ENCODE measurements around the gene KRT17.
"Not testable (repeated sequence)": the region's sequence is repeated elsewhere in the genome, so short reads cannot be mapped to it uniquely, and the experiment has no call there.

The KRT17 gene

DNA sequence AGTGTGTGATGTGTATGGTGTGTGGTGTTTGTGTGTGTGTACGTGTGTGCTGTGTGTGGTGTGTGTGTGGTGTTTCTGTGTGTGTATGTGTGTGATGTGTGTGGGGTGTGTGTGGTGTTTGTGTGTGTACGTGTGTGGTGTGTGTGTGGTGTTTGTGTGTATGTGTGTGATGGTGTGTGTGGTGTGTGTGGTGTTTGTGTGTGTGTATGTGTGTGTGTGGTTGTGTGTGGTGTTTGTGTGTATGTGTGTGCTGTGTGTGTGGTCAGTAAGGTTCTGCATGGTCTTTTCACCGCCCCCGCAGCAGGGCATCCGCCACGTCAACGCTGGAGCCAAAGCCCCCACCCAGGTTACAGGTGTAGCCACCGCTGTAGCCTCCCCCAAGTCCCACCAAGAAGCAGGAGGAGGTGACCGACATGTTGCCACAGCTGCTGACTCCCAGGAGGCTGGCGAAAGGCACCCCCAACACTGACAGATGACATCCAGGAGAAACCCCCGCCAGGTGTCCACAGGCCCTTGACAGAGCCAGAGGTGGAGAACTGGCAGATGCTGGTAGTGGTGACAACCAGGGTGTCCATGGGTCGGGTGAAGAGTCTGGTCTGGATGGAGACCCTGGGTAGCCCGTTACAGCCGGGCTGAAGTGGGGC lies 9.3 kb upstream of the KRT17 start:
- no peak for DNase-seq

DNA sequence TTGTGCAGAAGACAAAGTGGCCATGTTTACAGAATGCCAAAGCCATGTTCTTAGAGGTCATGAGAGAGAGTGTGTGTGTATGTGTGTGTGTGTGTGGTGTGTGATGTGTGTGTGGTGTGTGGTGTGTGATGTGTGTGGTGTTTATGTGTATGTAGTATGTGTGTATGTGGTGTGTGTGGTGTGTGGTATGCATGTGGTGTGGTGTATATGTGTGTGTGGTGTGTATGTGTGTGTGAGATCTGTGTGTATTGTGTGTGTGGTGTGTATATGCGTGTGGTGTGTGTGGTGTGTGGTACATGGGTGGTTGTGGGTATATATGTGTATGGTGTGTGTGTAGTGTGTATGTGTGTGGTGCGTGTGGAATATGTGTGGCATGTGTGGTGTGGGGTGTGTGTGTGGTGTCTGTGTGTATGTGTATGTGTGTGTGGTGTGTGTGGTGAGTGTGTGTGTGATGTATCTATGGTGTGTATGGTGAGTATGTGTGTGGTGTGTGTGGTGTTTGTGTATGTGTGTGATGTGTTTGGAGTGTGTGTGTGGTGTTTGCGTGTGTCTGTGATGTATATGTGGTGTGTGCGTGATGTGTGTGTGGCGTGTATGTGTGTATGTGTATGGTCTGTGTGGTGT lies 8.2 kb upstream of the KRT17 start:
- DNase-seq = no peak

DNA sequence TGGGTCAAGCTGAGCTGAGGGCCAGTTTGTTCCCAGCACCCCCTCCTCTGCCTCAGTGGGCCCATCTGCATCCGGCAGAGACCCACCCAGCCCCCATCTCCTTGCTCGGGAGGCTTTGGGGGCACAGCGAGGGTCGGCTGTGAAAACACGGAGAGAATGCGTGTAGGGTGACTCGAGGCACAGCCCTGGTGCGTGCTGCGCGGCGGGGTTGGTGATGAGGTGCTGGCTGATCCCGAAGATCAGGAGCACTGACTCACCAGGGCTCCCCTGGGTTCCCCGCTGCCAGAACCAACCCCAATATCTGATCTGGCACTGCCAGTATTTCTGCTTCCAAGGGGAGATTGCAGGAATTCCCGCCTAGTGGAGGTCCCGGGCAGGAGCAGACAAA lies 7.5 kb upstream of the KRT17 start:
- no peak for DNase-seq

DNA sequence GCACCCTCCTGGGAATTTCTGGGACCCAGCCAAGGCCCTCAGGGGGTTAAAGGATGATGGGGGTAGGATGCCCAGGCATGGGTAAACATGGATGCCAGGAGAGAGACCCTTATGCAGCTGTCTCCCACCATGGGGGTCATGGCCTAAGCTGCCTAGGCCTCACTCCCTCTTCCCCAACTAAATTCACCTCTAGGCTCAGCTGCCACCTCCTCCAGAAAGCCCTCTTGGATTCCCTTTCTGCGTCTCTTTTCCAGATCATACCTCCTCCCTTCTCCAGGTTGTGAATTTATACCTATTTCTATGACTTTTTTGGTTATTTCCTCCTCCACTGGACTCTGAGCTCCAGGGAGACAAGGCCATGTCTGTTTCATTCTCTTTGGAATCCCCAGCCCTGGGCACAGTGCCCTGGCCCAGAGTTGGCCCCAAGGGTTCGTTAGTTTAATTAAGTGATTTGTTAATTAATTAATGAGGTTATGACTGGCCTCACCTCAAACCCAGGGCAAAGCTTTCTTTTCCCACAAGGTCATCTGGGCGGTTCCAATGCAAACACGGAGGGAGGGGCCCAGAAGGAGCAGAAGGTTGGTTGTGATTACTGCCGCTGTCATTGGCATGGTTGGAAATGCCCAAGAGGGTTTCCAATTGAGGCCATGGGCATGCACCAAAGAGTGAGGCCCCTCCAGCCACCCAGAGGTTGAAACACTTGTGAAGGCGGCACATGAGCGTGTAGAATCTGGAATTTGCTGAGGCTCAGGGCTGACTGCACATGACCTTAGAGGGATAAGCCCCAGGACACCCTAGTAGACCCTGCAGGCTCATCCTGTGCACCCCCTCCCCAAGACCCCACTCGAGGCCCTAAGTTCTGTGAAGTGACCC lies 6.9 kb upstream of the KRT17 start:
- no peak for DNase-seq

DNA sequence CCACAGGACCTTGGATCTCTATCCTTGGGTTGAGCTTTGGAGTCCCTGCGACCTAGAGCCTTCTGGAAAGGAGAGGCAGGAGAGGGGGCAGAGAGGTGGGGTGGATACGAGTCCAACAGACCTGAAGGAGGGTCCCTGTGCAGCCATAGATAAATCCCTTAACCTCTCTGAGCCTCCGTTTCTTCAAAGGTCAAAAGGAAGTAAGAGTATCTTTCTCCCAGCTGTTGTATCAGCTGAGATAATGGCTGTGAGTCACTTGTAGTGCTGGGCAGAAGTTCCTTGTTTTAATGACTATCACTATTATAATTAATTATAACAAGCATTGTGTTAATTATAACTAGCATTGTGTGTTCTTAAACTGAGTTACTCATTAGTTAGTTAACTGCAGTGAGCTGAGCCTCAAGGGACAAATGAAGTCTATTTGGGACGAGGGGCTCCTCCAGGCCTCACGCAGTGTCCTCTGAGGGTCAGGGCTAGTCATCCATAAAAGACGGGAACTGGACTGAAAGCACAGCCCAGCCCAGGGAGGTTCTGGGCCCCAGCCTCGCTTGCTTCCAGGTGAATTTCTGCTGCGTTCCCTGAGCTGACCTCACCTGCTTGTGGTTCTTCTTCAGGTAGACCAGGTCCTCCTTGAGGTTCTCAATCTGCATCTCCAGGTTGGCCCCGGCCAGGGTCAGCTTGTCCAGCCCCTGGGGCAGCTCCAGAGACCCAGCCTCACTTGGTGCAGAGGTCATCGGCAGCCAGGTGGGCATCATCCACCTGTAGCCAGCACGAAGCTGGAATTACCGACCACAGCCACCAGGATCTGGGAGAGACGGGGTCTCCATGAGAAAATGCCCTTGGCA lies 5.7 kb upstream of the KRT17 start:
- DNase-seq = no peak

DNA sequence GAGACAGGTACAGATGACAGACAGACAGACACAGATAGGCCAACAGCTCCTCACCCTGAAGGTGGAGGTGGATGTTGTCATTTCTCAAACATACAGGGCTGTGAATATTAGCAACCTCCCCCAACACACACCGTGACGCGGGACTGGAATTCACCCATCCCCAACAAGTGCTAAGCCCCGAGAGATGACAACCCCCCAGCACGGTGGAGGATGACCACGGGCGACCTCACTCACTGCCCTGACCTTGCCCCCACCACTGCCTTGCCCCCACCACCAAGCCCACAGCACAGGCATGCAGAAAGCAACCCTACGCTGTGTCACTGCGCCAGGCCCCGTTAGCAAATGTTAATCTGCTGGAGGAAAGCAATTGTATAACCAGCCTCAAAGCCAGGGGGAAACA lies 4.9 kb upstream of the KRT17 start:
- DNase-seq = no peak

DNA sequence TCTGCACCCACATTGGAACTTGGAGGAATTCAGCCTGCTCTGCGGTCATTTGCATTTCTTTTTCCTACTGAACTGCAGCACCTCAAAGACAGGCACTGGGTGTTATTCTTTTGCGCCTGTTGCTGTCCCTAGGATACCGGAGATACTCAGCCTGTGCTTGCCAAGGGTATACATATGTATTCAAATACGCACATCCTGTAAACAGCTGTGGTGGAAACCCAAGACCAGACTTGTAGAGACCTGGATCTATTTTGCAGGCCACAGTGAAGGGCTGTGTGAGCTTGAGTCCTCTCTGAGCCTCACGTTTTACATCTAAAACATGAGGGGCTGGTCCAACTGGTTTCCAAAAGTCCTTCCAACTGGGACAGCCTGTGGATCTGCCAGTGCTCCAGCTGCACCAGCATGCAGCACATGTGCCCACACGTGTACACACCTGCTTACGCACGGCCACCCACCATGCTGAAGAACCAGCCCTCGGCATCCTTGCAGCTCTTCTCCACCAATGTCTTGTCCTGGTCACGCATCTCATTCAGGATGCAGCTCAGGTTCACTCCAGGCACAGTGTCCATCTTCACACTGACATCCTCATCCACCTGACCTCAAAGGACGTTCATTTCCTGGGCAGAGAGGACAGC lies 4.4 kb upstream of the KRT17 start:
- not testable (repeated sequence) for DNase-seq

DNA sequence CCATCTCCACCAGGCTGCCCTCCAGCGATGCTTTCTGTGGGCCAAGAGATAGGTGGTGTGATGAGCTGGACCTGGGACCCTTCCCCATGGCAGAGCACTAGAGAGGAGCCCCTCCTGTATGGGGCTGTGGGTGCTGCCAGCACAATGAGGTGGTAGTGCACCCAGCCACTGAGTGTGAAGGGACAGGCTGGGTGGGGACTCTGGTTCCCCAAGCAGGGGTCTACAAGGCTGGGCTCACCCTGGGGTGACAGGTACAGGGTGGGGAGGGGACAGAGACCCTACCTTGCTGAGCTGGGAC lies 3.6 kb upstream of the KRT17 start:
- DNase-seq = not testable (repeated sequence)

DNA sequence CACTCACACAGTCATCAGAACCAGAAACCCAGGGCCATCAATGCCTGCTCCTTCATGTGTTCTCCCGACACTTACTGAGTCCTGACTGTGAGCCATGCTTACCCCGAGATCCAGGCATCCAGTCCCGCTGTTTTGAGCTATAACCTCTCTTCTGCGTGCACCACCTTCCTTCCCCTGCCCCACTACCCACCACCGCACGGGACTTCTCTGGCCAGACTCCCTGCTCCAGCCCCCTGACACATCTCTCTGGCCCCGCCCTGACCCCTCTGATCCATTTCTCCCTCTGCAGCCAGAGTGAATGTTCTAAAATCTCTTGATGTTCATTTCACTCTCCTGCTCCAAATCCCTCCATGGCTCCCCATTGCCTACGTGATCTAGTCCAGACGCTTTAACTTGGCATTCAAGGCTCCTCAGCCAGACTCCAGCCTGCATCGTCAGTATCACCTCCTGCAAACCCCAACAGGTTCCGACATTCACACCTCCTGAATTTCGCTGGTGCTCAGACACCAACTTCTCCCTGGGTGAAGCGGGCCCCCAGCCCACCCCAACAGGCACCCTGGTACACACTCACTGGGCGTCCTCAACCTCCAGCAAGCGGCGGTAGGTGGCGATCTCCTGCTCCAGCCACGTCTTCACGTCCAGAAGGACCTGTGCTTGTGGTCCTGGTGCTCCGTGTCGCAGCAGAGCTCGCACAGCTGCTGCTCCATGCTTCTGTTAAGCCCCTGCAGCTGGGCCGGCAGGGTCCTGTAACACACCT lies 3.1 kb upstream of the KRT17 start:
- DNase-seq = no peak

DNA sequence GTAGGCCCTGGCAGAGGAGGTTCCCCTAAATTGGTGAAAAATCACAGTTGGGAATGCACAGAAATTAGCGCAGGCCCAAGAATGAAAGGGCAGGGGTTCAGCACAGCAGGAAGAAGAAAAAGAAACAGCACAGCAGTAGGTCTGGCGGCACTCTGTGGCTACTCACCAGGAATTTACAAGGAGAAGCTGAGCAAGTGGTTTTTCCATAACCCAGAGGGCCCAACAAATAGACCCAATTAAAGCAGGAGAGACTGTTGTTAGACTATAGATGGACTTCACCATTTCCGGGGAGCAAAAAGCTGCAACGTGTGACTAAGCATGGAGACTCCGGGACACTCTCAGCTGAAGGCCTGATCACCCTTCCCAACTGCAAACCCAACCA lies 2.5 kb upstream of the KRT17 start:
- DNase-seq = not testable (repeated sequence)

DNA sequence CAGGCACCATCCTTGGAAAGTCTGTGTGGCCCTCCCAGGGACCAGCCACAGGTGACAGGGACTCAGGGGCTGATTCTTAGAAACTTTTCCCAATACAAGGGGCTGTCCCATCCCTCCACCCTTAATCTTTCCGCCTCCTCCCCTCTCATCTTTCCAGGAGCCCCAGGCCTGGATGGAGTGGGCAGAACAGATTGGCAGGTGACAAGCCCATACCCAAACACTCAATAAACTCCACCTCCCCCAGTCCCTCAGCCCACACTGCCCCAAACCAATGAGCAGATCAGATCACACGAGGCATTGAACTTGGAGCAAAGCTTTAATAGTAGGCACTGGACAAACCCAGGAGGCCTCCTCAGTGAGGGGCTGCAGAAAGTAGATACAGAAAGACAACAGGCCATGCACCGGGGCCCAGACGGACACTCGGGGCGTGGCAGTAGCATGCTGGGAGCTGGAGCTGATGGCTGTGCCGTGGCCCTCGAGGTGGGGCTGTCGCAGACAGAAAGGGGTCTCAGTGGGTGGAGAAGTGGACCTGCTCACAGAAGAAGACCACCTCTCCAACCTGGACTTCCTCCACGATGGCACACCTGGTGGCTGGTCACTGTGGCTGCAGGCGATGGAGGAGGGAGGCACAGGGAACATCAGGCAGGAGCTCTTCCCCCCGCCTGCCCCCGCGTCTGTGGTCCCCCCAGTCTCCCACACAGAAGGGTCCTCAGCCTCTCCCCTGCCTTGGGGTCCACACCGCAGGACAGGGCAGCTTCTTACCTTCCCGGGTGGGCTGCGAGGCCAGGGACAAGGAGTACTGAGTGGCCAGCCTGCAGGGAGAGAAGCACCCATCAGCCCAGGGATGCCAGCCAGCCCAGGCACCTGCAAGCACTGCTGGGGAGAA lies 1.9 kb upstream of the KRT17 start:
- DNase-seq = not testable (repeated sequence)

DNA sequence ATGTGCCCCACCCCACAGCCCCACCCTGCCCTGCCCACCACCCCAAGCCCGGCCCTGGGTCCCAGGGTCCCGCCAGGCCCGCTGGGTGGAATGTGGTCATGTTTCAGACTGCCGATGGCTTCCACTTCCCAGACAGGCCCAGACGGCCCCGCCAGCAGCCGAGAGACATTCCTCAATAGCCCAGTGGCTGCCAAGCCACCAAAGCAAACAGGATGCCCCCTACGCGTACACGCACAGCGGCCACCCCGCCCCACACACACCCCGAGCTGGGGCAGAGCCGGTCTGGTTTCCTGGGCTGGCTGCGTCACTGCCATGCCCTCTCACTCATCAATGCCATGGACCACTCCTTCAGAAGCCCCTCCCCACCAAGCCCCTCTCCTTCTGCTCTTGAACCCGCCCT lies 1.2 kb upstream of the KRT17 start:
- DNase-seq = no peak

DNA sequence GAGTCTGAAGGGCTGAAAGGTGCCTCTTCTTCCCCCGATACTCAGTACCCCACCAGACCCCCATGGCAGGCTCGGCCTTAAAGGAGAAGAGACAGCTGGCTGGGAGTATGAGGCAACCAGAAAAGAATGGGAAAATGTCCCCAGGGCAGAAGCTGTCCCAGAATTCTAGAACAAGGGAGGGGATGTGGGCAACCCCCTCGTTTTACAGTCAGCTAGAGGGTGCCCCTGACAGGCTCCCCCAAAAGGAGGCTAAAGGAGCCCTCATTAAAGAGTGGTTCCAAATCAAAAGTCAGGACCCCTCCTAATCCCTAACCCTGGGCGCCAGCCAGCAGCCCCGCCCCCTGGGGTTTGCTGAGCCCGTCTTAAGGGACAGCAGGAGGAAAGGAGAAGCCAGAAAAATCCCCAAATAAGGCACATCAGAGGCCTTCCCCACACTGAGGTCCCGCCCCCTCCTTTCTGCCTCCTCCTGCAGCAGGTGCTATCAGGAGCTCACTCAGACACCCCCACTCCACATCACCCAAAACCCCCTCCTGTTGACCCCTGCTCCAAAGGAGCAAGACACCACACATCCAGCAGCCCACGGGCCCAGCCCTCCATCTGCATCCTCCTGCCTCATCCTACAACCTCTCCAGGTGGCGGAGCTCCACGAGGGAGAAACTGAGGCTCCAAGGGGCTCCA lies 1.1 kb downstream of the KRT17 start:
- DNase-seq = not testable (repeated sequence)

DNA sequence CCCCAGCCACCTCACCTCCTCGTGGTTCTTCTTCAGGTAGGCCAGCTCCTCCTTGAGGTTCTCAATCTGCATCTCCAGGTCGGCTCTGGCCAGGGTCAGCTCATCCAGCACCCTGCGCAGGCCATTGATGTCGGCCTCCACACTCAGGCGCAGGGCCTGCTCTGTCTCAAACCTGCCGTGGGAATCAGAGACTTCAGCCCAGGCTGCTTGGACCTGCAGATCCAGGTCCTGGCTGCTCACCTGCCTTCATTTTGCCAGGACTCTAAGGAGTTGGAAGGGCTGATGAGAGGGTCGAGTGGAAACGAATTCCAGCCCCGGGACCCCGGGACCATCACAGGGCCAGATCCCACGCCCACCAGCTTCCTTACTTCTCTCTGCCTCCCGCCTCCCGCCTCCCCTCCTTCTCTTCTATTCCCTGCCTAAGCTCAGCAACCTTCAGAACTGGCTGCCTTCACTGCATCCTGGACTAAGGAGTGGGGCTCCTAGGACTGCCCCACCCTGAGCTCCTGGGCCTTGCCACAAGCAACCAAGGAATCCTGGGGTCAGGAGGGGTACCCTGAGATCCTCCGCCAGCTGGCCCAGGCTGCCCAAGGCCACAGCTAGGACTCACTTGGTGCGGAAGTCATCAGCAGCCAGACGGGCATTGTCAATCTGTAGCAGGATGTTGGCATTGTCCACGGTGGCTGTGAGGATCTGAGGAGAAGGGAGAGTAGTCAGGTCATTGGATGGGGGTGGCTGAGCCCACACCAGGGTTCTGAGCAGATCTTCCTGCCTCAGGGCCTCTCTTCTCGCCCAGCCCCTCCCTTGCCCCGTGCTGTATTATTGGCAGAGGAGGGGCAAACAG lies 1.8 kb downstream of the KRT17 start:
- not testable (repeated sequence) for DNase-seq

DNA sequence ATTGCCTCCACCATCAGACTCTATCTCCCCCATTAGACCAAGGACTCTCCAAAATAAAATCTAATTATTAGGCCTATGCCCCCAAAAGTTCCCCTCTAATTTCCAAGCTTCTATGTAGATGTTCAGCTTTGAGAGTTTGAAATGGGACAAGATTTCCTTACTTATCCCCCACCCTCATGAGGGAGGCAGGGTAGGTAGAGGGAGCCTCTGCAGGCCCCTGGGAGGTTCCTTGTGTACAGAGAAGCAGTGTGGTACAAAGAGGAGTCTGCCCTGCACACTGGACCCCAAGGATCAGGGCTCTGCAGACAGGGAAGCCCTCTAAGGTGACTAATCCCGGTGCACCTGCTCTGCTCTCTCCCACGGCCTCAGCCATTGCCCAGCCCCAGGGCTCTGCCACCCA lies 2.5 kb downstream of the KRT17 start:
- no peak for DNase-seq

DNA sequence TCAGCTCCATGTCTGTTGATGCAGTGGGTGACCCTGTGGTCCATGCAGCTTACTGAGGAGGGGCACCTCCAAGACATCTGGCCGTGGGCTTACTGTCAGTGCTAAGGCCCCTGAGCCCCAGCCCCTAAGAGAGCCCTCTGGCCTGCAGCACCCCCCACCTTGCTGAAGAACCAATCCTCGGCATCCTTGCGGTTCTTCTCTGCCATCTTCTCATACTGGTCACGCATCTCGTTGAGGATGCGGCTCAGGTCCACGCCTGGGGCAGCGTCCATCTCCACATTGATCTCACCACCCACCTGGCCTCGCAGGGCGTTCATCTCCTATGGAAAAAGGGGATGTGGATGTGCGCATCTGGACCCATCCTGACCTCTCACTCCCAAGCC lies 2.9 kb downstream of the KRT17 start:
- not testable (repeated sequence) for DNase-seq

DNA sequence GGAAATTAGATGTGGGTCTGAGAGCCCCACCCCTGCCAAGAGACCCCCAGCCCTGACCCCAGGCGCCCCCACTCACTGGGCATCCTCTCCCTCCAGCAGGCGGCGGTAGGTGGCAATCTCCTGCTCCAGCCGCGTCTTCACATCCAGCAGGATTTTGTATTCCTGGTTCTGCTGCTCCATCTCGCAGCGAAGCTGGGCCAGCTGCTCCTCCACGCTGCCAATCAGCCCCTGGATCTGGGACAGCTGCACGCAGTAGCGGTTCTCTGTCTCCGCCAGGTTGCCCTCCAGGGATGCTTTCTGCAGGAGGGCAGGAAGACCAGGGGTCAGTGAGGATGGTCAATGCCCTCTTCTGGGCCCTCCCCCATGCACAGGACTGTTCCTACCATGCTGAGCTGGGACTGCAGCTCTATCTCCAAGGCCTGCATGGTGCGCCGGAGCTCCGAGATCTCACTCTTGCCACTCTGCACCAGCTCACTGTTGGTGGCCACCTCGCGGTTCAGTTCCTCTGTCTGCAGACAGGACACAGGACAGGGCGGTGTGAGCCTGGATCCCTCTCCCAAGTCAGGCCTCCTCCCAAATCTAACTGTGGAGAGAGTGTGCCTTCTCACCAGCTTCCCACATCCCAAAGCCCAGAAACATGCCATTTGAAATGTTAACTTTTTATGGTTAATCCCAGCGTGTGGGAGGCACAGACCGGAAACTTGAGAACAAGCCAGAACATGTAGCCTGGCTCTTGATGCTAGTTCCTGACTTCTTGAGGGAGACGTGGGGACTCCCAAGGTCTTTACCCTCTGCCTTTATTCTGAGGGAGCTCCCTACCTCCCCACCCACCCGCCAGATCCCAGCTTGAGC lies 3.6 kb downstream of the KRT17 start:
- DNase-seq = no peak

DNA sequence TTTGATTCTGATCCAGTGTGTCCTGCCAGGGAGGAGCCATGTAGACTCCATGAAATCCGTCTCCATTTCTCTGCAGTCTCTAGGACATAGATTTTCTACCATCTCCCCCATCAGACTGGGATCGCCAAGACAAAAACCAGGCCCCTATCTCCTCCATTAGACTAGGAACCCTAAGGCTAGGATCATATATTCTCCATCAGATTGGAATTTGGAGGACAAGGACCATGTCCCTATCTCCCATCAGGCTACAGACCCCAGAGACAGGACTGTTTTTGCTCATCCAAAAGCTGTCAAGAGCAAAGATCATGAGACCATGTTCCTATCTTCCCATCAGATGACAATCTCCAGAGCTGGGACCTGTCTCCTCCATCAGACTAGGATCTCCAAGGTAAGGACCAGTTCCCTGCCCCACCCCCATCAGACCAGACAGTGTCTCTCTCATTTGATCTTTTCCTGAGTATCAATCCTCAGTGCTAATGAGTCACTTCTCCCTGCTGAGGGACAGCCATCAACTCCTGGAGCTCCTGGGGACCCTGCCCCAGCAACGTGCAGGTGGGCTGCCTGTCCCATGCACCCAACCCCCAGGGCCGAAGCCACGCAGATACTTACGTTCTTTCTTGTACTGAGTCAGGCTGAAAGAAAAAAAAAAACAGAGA lies 4.3 kb downstream of the KRT17 start:
- DNase-seq = not testable (repeated sequence)
